Karpas-422 (cell line): Measurements from ENCODE around the gene RSL1D1. TPM values are rescaled to one million over a fixed set of nuclear protein-coding genes. Genes with fewer than 3 reads are reported as not detected.
"Not testable (repeated sequence)": the region's sequence is repeated elsewhere in the genome, so short reads cannot be mapped to it uniquely, and the experiment has no call there.

Experiments
- DNase-seq: peaks from one replicate; pipeline ENCODE4 v3.0.0-alpha.2; 2015
- H2AFZ ChIP-seq: fragments of 200-600 bp; sonication (generic); 2 replicates; pipeline ENCODE4 v1.6.1; 2014; ENCODE audit warnings: antibody characterized with exemption, low read length, mixed read lengths
- H3K27ac ChIP-seq: fragments of 200-600 bp; sonication (generic); 2 replicates; pipeline ENCODE4 v1.5.1; 2014; ENCODE audit warnings: mild to moderate bottlenecking, low read length, moderate library complexity
- H3K27me3 ChIP-seq: fragments of 200-600 bp; sonication (generic); 2 replicates; pipeline ENCODE4 v1.6.1; 2014; ENCODE audit warnings: low read length, mixed read lengths
- H3K36me3 ChIP-seq: fragments of 200-600 bp; sonication (generic); 2 replicates; pipeline ENCODE4 v1.6.1; 2014; ENCODE audit warnings: low read length, mixed read lengths; ENCODE audit not compliant: insufficient read depth
- H3K4me1 ChIP-seq: fragments of 200-600 bp; sonication (generic); 2 replicates; pipeline ENCODE4 v1.6.1; 2014; ENCODE audit warnings: mild to moderate bottlenecking, low read length, mixed read lengths
- H3K4me2 ChIP-seq: fragments of 200-600 bp; sonication (generic); 2 replicates; pipeline ENCODE4 v1.6.1; 2014; ENCODE audit warnings: low read length, low read depth, mild to moderate bottlenecking; ENCODE audit not compliant: poor library complexity, severe bottlenecking
- H3K4me3 ChIP-seq: fragments of 200-600 bp; sonication (generic); 2 replicates; pipeline ENCODE4 v1.5.1; 2014; ENCODE audit warnings: mild to moderate bottlenecking, antibody characterized with exemption, low read length, mixed read lengths
- H3K79me2 ChIP-seq: fragments of 200-600 bp; sonication (generic); 2 replicates; pipeline ENCODE4 v1.6.1; 2014; ENCODE audit warnings: mild to moderate bottlenecking, low read length, mixed read lengths
- H3K9ac ChIP-seq: fragments of 200-600 bp; sonication (generic); 2 replicates; pipeline ENCODE4 v1.6.0; 2014; ENCODE audit warnings: low read length
- H3K9me2 ChIP-seq: fragments of 200-600 bp; sonication (generic), shearing (Covaris generic); replicated peaks from 2 replicates; pipeline ENCODE4 v1.6.0; 2014; ENCODE audit warnings: mild to moderate bottlenecking, low read length, moderate library complexity; ENCODE audit not compliant: insufficient read depth
- H3K9me3 ChIP-seq: fragments of 300-700, 200-600 bp; sonication (generic); 2 replicates; pipeline ENCODE4 v1.6.1; 2014; ENCODE audit warnings: low read length, mixed read lengths
- H4K20me1 ChIP-seq: fragments of 200-600 bp; sonication (generic); 2 replicates; pipeline ENCODE4 v1.6.1; 2014; ENCODE audit warnings: mild to moderate bottlenecking, antibody characterized with exemption, low read length, low read depth; ENCODE audit not compliant: insufficient read depth
- total RNA-seq: library from RNA; depleted of rRNA; stranded (reverse); fragments of >200 nt; shearing (Covaris generic); gene quantifications from 2 replicates; pipeline ENCODE4 v1.2.3, GENCODE V29; 2014; ENCODE audit warnings: low replicate concordance

RSL1D1 gene
- total RNA-seq, 1 experiment from 2014 or later, result 171 TPM

DNA sequence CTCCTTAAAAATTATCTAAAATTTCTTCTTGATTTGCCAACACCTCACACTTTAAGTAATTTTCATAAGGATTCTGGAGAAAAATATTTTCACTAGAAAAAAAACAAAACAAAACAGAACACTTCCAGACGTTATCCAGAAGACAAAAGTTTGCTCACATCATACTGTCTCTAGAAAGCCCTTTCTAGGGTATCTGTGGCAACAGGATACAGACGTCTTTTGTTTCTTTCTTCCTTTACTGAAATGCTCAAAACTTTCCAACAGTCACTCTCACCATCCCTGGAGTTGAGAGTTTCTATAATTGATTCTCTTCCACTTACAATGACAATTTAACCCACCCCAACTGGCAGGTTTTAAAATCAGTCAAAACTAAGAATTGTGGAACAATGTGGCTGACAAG is 56.9 kb downstream of the RSL1D1 start:
- H3K27me3 ChIP-seq, result no peaks in the 10 kb centered on the region
- H2AFZ ChIP-seq, result no peak overlapping the region
- peak overlapping the region; percentile 91 for H3K4me2 ChIP-seq
- peaks cover 22% of the 10 kb centered on the region for H4K20me1 ChIP-seq
- H3K9me3 ChIP-seq, result no peaks in the 10 kb centered on the region
- no peak overlapping the region for H3K9ac ChIP-seq
- H3K9me2 ChIP-seq, result no peaks in the 10 kb centered on the region
- DNase-seq, result no peak
- H3K36me3 ChIP-seq, result peaks cover 10% of the 10 kb centered on the region; the same call in 1 of the 2 replicates
- H3K27ac ChIP-seq, result no peak overlapping the region
- H3K79me2 ChIP-seq, result peaks cover 79% of the 10 kb centered on the region
- H3K4me3 ChIP-seq, result no peak overlapping the region
- peaks cover 59% of the 10 kb centered on the region for H3K4me1 ChIP-seq

DNA sequence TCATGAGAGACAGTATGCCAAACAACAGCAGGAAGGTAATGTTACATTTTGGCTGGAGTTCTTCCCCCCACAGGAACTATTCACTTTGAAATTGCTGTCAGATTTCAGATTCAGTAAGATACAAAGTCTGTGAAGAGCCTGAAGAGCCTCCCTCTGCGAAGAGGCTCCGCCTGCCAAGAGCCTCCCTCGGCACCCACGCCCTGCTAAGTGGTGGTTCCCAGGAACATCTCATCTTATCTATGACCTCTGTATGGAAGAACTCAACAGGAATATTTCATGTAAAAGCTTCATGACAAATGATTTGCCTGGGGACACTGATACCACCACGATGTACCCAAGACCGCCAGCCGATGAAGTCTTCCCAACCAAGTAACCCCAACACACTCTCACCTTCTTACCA is 57.5 kb downstream of the RSL1D1 start:
- H3K36me3 ChIP-seq, result peaks cover 10% of the 10 kb centered on the region; the same call in 1 of the 2 replicates
- DNase-seq, result no peak
- no peaks in the 10 kb centered on the region for H3K27me3 ChIP-seq
- no peaks in the 10 kb centered on the region for H3K9me3 ChIP-seq
- no peak overlapping the region for H3K27ac ChIP-seq
- no peaks in the 10 kb centered on the region for H3K9me2 ChIP-seq
- H4K20me1 ChIP-seq, result peaks cover 22% of the 10 kb centered on the region
- peaks cover 58% of the 10 kb centered on the region for H3K4me1 ChIP-seq
- no peak overlapping the region for H2AFZ ChIP-seq
- peak overlapping the region; percentile 91 for H3K4me2 ChIP-seq
- no peak overlapping the region for H3K4me3 ChIP-seq
- H3K79me2 ChIP-seq, result peaks cover 85% of the 10 kb centered on the region
- no peak overlapping the region for H3K9ac ChIP-seq

GRCh38 chr16:11792410-11793241 is 58.7 kb downstream of the RSL1D1 start:
- DNase-seq, result no peak
- no peak overlapping the region for H2AFZ ChIP-seq
- no peaks in the 10 kb centered on the region for H3K9me3 ChIP-seq
- peaks cover 22% of the 10 kb centered on the region for H4K20me1 ChIP-seq
- no peak overlapping the region for H3K9ac ChIP-seq
- no peak overlapping the region for H3K4me2 ChIP-seq
- no peaks in the 10 kb centered on the region for H3K9me2 ChIP-seq
- peak overlapping the region; percentile 35; the same call in 1 of the 2 replicates for H3K27ac ChIP-seq
- peaks cover 10% of the 10 kb centered on the region; the same call in 1 of the 2 replicates for H3K36me3 ChIP-seq
- no peak overlapping the region for H3K4me3 ChIP-seq
- peaks cover 92% of the 10 kb centered on the region for H3K79me2 ChIP-seq
- H3K27me3 ChIP-seq, result no peaks in the 10 kb centered on the region
- H3K4me1 ChIP-seq, result peaks cover 48% of the 10 kb centered on the region

DNA sequence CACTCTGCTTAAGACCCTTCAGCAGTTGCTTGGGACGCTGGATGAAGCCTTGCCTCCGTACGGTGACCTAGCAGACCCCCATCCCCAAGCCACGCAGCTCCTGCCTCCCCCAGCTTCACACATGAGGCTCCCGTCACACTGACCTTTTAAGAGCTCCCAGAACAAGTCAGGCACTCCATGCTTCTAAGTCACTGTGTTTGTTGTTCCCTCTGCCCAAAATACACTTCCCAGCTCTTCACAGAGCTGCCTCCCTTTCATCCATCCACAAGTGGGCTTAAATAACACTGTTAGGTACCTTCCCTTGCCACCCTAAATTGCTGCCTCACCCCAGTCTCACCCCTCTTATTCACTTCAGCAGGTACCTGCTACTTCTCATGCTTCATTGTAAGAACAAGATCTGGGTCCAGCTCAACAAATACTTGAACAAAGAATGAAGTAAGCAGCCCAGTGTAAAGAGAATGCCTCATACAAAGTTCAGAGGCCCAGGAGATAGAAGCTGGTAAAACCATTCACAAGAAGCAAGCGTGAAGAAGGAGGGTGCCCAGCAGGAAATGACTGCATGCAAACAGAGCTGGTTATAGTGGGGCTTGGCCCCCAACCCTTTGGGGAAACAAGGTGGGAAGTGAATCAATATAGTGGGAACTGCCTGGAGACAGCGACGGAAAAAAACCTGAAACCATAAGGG is 60.1 kb downstream of the RSL1D1 start:
- peaks cover 10% of the 10 kb centered on the region; the same call in 1 of the 2 replicates for H3K36me3 ChIP-seq
- H3K9me3 ChIP-seq, result no peaks in the 10 kb centered on the region
- DNase-seq, result no peak
- H3K79me2 ChIP-seq, result peaks cover 100% of the 10 kb centered on the region
- H3K27ac ChIP-seq, result no peak overlapping the region
- peaks cover 52% of the 10 kb centered on the region for H3K4me1 ChIP-seq
- H2AFZ ChIP-seq, result no peak overlapping the region
- peaks cover 21% of the 10 kb centered on the region for H4K20me1 ChIP-seq
- H3K4me3 ChIP-seq, result no peak overlapping the region
- no peak overlapping the region for H3K4me2 ChIP-seq
- H3K27me3 ChIP-seq, result no peaks in the 10 kb centered on the region
- H3K9ac ChIP-seq, result no peak overlapping the region
- H3K9me2 ChIP-seq, result no peaks in the 10 kb centered on the region

DNA sequence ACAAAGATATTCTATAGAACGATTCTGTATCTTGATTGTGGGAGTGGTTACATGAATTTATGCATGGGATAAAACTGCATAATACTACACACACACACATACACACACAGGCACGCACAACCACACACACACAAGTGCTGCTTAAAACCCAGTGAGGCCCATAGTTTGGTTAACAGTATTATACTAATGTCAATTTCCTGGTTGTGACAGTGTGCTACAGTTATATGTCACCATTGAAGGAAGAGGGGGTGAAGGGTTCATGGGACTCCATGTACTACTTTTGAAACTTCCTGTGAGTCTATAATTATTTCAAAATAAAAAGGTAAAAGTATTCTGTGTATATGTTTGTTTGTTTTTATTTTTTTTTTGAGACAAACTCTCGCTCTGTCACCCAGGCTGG is 62.4 kb downstream of the RSL1D1 start:
- Histone ChIP-seq H3K79me2 (peaks cover 97% of the 10 kb centered on the region), H3K4me1 (peaks cover 37% of the 10 kb centered on the region), H4K20me1 (peaks cover 16% of the 10 kb centered on the region), H3K27ac (no peak overlapping the region), H3K4me2 (no peak overlapping the region), H3K36me3 (peaks cover 6% of the 10 kb centered on the region; the same call in 1 of the 2 replicates), H2AFZ (no peak overlapping the region), H3K4me3 (no peak overlapping the region), H3K9ac (no peak overlapping the region), H3K9me3 (no peaks in the 10 kb centered on the region), H3K9me2 (no peaks in the 10 kb centered on the region), H3K27me3 (no peaks in the 10 kb centered on the region)
- DNase-seq, result no peak

- not testable (repeated sequence) for H3K27me3 ChIP-seq, H3K4me3 ChIP-seq, H3K9me2 ChIP-seq, H2AFZ ChIP-seq, H3K9me3 ChIP-seq, H4K20me1 ChIP-seq, H3K27ac ChIP-seq, H3K9ac ChIP-seq, H3K36me3 ChIP-seq, H3K4me2 ChIP-seq, DNase-seq
- Histone ChIP-seq H3K4me1 (peaks cover 47% of the 10 kb centered on the region), H3K79me2 (peaks cover 95% of the 10 kb centered on the region)
Observed at GRCh38 chr16:11784980-11785599, 66.3 kb downstream of the RSL1D1 start.

GRCh38 chr16:11784381-11784780 is 67.0 kb downstream of the RSL1D1 start:
- H2AFZ ChIP-seq, H3K27me3 ChIP-seq, H3K9me3 ChIP-seq, H3K9ac ChIP-seq, DNase-seq, H3K4me3 ChIP-seq, H4K20me1 ChIP-seq, H3K4me2 ChIP-seq, H3K36me3 ChIP-seq, H3K9me2 ChIP-seq: not testable (repeated sequence)
- Histone ChIP-seq H3K79me2 (peaks cover 91% of the 10 kb centered on the region), H3K27ac (peak overlapping the region; percentile 83; the same call in 1 of the 2 replicates), H3K4me1 (peaks cover 47% of the 10 kb centered on the region)

DNA sequence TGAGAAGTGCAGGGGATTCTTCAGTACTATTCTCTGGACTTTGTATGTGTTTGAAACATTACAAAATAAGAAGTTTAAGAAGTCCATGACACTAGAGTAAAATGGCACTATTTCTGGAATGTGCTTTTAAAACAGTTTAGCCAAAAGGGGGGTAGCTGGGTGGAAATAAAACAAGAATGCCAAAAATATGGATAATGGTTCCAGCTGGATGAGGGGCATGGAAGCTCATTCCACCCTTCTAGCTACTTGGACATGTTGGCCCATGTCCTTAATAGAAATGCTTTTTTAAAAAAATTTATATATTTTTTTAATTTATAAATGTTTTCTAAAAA is 67.3 kb downstream of the RSL1D1 start:
- Histone ChIP-seq H3K9ac (peak overlapping the region; percentile 20; the same call in 1 of the 2 replicates), H3K27me3 (no peaks in the 10 kb centered on the region), H3K9me3 (no peaks in the 10 kb centered on the region), H3K9me2 (no peaks in the 10 kb centered on the region), H3K4me1 (peaks cover 47% of the 10 kb centered on the region), H3K4me3 (peak overlapping the region; percentile 15; the same call in 1 of the 2 replicates), H3K27ac (peak overlapping the region; percentile 83), H2AFZ (no peak overlapping the region), H4K20me1 (no peaks in the 10 kb centered on the region), H3K79me2 (peaks cover 91% of the 10 kb centered on the region), H3K36me3 (peaks cover 8% of the 10 kb centered on the region; the same call in 1 of the 2 replicates), H3K4me2 (peak overlapping the region; percentile 52)
- DNase-seq, result no peak
